Smooth muscle cell (in vitro differentiated cells): ENCODE data around the gene ITGA1. TPM values are rescaled to one million over a fixed set of nuclear protein-coding genes. Genes with fewer than 3 reads are reported as not detected.
A peak's percentile ranks its signal among the peaks of the same experiment; 100 is the strongest.

Experiments used
- DNase-seq: peaks from one replicate; lab custom pipeline; 2025; ENCODE audit not compliant: unreplicated experiment; lab: John Stamatoyannopoulos, UW
- H2AFZ ChIP-seq: fragments of 200-600 bp; sonication (generic); 2 replicates; pipeline ENCODE4 v1.6.0; 2016; ENCODE audit warnings: antibody characterized with exemption, low read depth, mild to moderate bottlenecking
- H3F3A ChIP-seq: fragments of 200-600 bp; sonication (generic); 2 replicates; pipeline ENCODE4 v1.6.0; 2017; ENCODE audit warnings: antibody characterized with exemption, low read depth
- H3K27ac ChIP-seq: fragments of 200-600 bp; sonication (generic); 2 replicates; pipeline ENCODE4 v1.5.1; 2016; ENCODE audit warnings: low read depth, mild to moderate bottlenecking
- H3K27me3 ChIP-seq: fragments of 200-600 bp; sonication (generic); 2 replicates; pipeline ENCODE4 v1.6.1; 2016; ENCODE audit warnings: low read depth, mild to moderate bottlenecking
- H3K36me3 ChIP-seq: fragments of 200-600 bp; sonication (generic); 2 replicates; pipeline ENCODE4 v1.5.1; 2016; ENCODE audit warnings: low read depth
- H3K4me1 ChIP-seq: fragments of 200-600 bp; sonication (generic); 2 replicates; pipeline ENCODE4 v1.5.1; 2016; ENCODE audit warnings: low read depth
- H3K4me2 ChIP-seq: fragments of 200-600 bp; sonication (generic); 2 replicates; pipeline ENCODE4 v1.6.0; 2016; ENCODE audit warnings: mild to moderate bottlenecking
- H3K4me3 ChIP-seq: fragments of 200-600 bp; sonication (generic); 2 replicates; pipeline ENCODE4 v1.5.1; 2016; ENCODE audit warnings: mild to moderate bottlenecking
- H3K79me2 ChIP-seq: fragments of 200-600 bp; sonication (generic); 2 replicates; pipeline ENCODE4 v1.6.0; 2016; ENCODE audit warnings: low read depth, mild to moderate bottlenecking
- H3K9ac ChIP-seq: fragments of 200-600 bp; sonication (generic); 2 replicates; pipeline ENCODE4 v1.6.0; 2016; ENCODE audit warnings: low read depth
- H3K9me3 ChIP-seq: fragments of 200-600 bp; sonication (generic); replicated peaks from 2 replicates; pipeline ENCODE4 v1.5.1; 2016; ENCODE audit warnings: low read depth
- H4K20me1 ChIP-seq: fragments of 200-600 bp; sonication (generic); 2 replicates; pipeline ENCODE4 v1.6.0; 2016; ENCODE audit warnings: low read depth
- CTCF ChIP-seq: fragments of 200-600 bp; sonication (generic); IDR thresholded peaks from 2 replicates; pipeline ENCODE4 v1.5.1; 2017; ENCODE audit warnings: borderline replicate concordance, mild to moderate bottlenecking, antibody characterized with exemption; ENCODE audit not compliant: insufficient read depth, poor library complexity, severe bottlenecking
- WGBS: methylation state at CpG from one replicate; pipeline ENCODE4 v1.1.7; 2016; ENCODE audit warnings: low lambda C conversion rate; 5-methylcytosine and 5-hydroxymethylcytosine counted together
- polyA plus RNA-seq: library from polyadenylated mRNA; unstranded; fragments of >200 nt; fragmentation: Nextera tagmentation; extraction: Ambion mirVana; gene quantifications from 2 replicates; pipeline ENCODE4 v1.2.1, GENCODE V29; 2016
- total RNA-seq: library from RNA; depleted of rRNA; stranded (reverse); fragments of >200 nt; gene quantifications from 2 replicates; pipeline ENCODE4 v1.2.3, GENCODE V29; 2014

Gene ITGA1
- total and polyA plus RNA-seq, 2 experiments from 2014 or later = 85.2 to 250 TPM

DNA sequence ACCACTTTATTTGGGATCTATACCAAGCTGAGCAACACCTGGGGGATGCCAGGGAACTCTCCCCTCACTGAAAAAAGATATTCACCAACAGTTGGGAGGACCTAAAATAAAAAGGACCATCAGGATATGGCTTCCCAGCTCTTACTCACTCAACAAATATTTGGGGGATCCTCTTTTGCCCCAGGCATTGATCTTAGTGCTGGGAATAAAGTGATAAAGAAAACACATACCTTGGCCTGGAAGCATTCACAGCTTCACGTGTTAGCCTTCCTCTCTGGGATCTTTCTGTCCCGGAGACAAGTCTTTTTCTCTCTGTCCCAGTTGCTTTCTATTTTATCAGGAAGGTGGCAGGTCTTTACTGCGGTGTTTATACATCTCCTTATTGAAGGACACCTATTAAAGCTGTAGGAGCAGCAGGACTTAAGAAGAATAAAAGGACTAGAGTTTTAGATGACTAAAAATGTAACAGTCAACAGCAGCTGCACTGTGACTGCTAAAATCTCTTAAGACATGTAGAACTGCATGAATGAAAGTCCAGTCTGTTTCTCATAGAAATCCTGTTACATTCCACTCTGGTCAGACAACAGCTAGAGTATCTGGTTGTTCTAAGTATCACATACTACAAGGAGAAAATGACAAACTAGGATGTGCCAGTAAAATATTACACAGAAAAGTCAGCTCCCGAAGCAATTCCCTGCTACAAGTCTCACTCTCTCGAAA, 111.4 kb downstream of the ITGA1 start:
- H3K36me3 ChIP-seq = peaks cover 24% of the 10 kb centered on the region
- H3F3A ChIP-seq = peaks cover 9% of the 10 kb centered on the region
- H3K79me2 ChIP-seq = no peaks in the 10 kb centered on the region
- no peaks in the 10 kb centered on the region for H4K20me1 ChIP-seq
- H3K9ac ChIP-seq = no peak overlapping the region
- H3K9me3 ChIP-seq = no peaks in the 10 kb centered on the region
- no peak for DNase-seq
- H2AFZ ChIP-seq = no peak overlapping the region
- TF ChIP-seq CTCF = no peak
- WGBS = 47% methylated on average over 5 of the region's 5 CpGs
- no peak overlapping the region for H3K4me2 ChIP-seq
- peaks cover 12% of the 10 kb centered on the region for H3K4me1 ChIP-seq
- H3K4me3 ChIP-seq = no peak overlapping the region
- no peaks in the 10 kb centered on the region for H3K27me3 ChIP-seq
- peak overlapping the region; percentile 23 for H3K27ac ChIP-seq

DNA sequence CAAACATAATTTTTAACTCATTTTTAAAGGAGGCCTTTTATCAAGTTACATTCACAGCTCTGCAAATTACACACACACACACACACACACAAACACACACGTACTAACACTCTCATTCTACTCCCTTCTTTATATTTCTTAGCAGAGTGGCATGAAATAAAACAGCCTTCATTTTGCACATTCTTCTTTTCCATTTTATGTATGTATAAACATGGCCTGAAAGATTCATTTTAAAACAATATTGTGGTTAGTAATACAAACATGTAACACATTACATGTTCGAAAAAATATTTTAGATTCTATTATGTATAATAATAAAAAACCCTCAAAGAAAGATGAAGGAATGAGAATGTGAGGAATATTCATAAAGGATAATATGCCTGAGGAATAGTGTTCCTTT, 115.4 kb downstream of the ITGA1 start:
- Histone ChIP-seq H3K36me3 (peaks cover 26% of the 10 kb centered on the region), H3K27me3 (no peaks in the 10 kb centered on the region), H3K27ac (no peak overlapping the region), H3K79me2 (no peaks in the 10 kb centered on the region), H3K9me3 (no peaks in the 10 kb centered on the region), H4K20me1 (no peaks in the 10 kb centered on the region), H3K4me1 (no peaks in the 10 kb centered on the region), H3K4me2 (no peak overlapping the region), H3K4me3 (no peak overlapping the region), H2AFZ (no peak overlapping the region), H3K9ac (no peak overlapping the region), H3F3A (peaks cover 20% of the 10 kb centered on the region)
- no peak for DNase-seq
- no peak for TF ChIP-seq CTCF
- WGBS = 92% methylated on average over 2 of the region's 2 CpGs

- Histone ChIP-seq H2AFZ (no peak overlapping the region), H3K9me3 (no peaks in the 10 kb centered on the region), H3K4me2 (no peak overlapping the region), H4K20me1 (no peaks in the 10 kb centered on the region), H3K79me2 (no peaks in the 10 kb centered on the region), H3K4me1 (no peaks in the 10 kb centered on the region), H3K36me3 (peaks cover 9% of the 10 kb centered on the region), H3K9ac (no peak overlapping the region), H3K27ac (no peak overlapping the region), H3K27me3 (no peaks in the 10 kb centered on the region), H3F3A (peaks cover 29% of the 10 kb centered on the region), H3K4me3 (no peak overlapping the region)
- WGBS = 100% methylated on average over 1 of the region's 1 CpG
- TF ChIP-seq CTCF = no peak
- DNase-seq = no peak
These were observed 118.6 kb downstream of the ITGA1 start for GRCh38 chr5:52906343-52906742.

- Histone ChIP-seq H3K9me3 (no peaks in the 10 kb centered on the region), H3K79me2 (no peaks in the 10 kb centered on the region), H3K27ac (no peak overlapping the region), H3K36me3 (peaks cover 7% of the 10 kb centered on the region), H3K4me3 (no peak overlapping the region), H3K4me2 (no peak overlapping the region), H4K20me1 (no peaks in the 10 kb centered on the region), H3K27me3 (no peaks in the 10 kb centered on the region), H3K9ac (no peak overlapping the region), H3K4me1 (no peaks in the 10 kb centered on the region), H3F3A (peaks cover 29% of the 10 kb centered on the region), H2AFZ (no peak overlapping the region)
- no peak for DNase-seq
- 94% methylated on average over 4 of the region's 4 CpGs for WGBS
- no peak for TF ChIP-seq CTCF
These were observed 119.1 kb downstream of the ITGA1 start for GRCh38 chr5:52906845-52907244.
